Stomach smooth muscle (tissue), 2 donors: ENCODE results near the gene FBXL20.
A peak's percentile ranks its signal among the peaks of the same experiment; 100 is the strongest.
"Not testable (repeated sequence)": the region's sequence is repeated elsewhere in the genome, so short reads cannot be mapped to it uniquely, and the experiment has no call there.

Source experiments
- H3K27ac ChIP-seq: one replicate; pipeline ENCODE4 v1.7.0; 2013; ENCODE audit warnings: mild to moderate bottlenecking, low read length, inconsistent platforms
- H3K27me3 ChIP-seq, 2 donors: one replicate each; pipeline ENCODE4 v1.7.0; 2013; ENCODE audit warnings: low read length in 2 of 2; ENCODE audit not compliant: insufficient read depth in 2 of 2, control insufficient read depth in 1 of 2
- H3K36me3 ChIP-seq, 2 donors: one replicate each; pipeline ENCODE4 v1.7.0; 2013; ENCODE audit warnings: low read length in 2 of 2; ENCODE audit not compliant: control insufficient read depth in 2 of 2, insufficient read depth in 2 of 2
- H3K4me1 ChIP-seq: one replicate; pipeline ENCODE4 v1.7.0; 2013; ENCODE audit warnings: low read length; ENCODE audit not compliant: control insufficient read depth, insufficient read depth
- H3K4me3 ChIP-seq, 2 donors: one replicate each; pipeline ENCODE4 v1.7.0; 2013; ENCODE audit warnings: low read length in 2 of 2
- H3K9ac ChIP-seq, 2 donors: one replicate each; pipeline ENCODE4 v1.7.0; 2013; ENCODE audit warnings: low read length in 2 of 2, mild to moderate bottlenecking in 1 of 2
- H3K9me3 ChIP-seq, 2 donors: one replicate each; pipeline ENCODE4 v1.7.0; 2013; ENCODE audit warnings: low read length in 2 of 2; ENCODE audit not compliant: control insufficient read depth in 2 of 2
- donor health status: healthy.
- donor health status: Pancreatic carcinoma.

The FBXL20 gene

GRCh38 chr17:39252788-39253460 is 148.5 kb downstream of the FBXL20 start:
- H3K4me1 ChIP-seq = no peaks in the 10 kb centered on the region
- H3K9me3 ChIP-seq = no peaks in the 10 kb centered on the region
- H3K9ac ChIP-seq = no peak overlapping the region
- H3K4me3 ChIP-seq = no peak overlapping the region
- peaks cover 16 to 25% of the 10 kb centered on the region in 2 donors for H3K36me3 ChIP-seq
- H3K27me3 ChIP-seq = no peaks in the 10 kb centered on the region
- no peak overlapping the region for H3K27ac ChIP-seq

- Histone ChIP-seq H3K27me3 (no peaks in the 10 kb centered on the region), H3K9ac (no peak overlapping the region), H3K27ac (no peak overlapping the region), H3K36me3 (peaks cover 7 to 20% of the 10 kb centered on the region in 2 donors), H3K9me3 (no peaks in the 10 kb centered on the region), H3K4me3 (no peak overlapping the region), H3K4me1 (no peaks in the 10 kb centered on the region)
These were observed 149.4 kb downstream of the FBXL20 start for GRCh38 chr17:39251997-39252396.

GRCh38 chr17:39250076-39250475 is 151.3 kb downstream of the FBXL20 start:
- H3K4me3 ChIP-seq, H3K4me1 ChIP-seq, H3K9me3 ChIP-seq, H3K9ac ChIP-seq, H3K27ac ChIP-seq, H3K27me3 ChIP-seq: not testable (repeated sequence)
- H3K36me3 ChIP-seq = peaks cover 6 to 18% of the 10 kb centered on the region in 2 donors

- H3K27me3 ChIP-seq = peaks cover 0 to 6% of the 10 kb centered on the region in 2 donors
- H3K4me3 ChIP-seq = no peak overlapping the region
- H3K36me3 ChIP-seq = peaks cover 0 to 3% of the 10 kb centered on the region in 2 donors
- no peak overlapping the region for H3K9ac ChIP-seq
- H3K9me3 ChIP-seq = no peaks in the 10 kb centered on the region
- H3K4me1 ChIP-seq = no peaks in the 10 kb centered on the region
- H3K27ac ChIP-seq = no peak overlapping the region
These were observed 155.2 kb downstream of the FBXL20 start for GRCh38 chr17:39246274-39246673.

- H3K27me3 ChIP-seq = peaks cover 0 to 6% of the 10 kb centered on the region in 2 donors
- H3K9me3 ChIP-seq = no peaks in the 10 kb centered on the region
- peaks cover 0 to 3% of the 10 kb centered on the region in 2 donors for H3K36me3 ChIP-seq
- H3K27ac ChIP-seq = no peak overlapping the region
- no peak overlapping the region for H3K4me3 ChIP-seq
- H3K9ac ChIP-seq = peak overlapping the region in 1 of 2 donors; percentile 36
- H3K4me1 ChIP-seq = no peaks in the 10 kb centered on the region
These were observed 156.5 kb downstream of the FBXL20 start for GRCh38 chr17:39244600-39245570.

GRCh38 chr17:39244016-39244599 is 157.3 kb downstream of the FBXL20 start:
- H3K36me3 ChIP-seq = peaks cover 0 to 3% of the 10 kb centered on the region in 2 donors
- no peaks in the 10 kb centered on the region for H3K4me1 ChIP-seq
- no peak overlapping the region for H3K9ac ChIP-seq
- H3K27me3 ChIP-seq = peaks cover 0 to 12% of the 10 kb centered on the region in 2 donors
- H3K9me3 ChIP-seq = no peaks in the 10 kb centered on the region
- no peak overlapping the region for H3K27ac ChIP-seq
- no peak overlapping the region for H3K4me3 ChIP-seq

- Histone ChIP-seq H3K36me3 (no peaks in the 10 kb centered on the region), H3K27me3 (peaks cover 5 to 19% of the 10 kb centered on the region in 2 donors), H3K4me3 (no peak overlapping the region), H3K27ac (no peak overlapping the region), H3K9ac (no peak overlapping the region), H3K9me3 (no peaks in the 10 kb centered on the region), H3K4me1 (peaks cover 2% of the 10 kb centered on the region)
These were observed 158.3 kb downstream of the FBXL20 start for GRCh38 chr17:39243155-39243554.

GRCh38 chr17:39240631-39241030 is 160.8 kb downstream of the FBXL20 start:
- peaks cover 17 to 24% of the 10 kb centered on the region in 2 donors for H3K27me3 ChIP-seq
- H3K9me3 ChIP-seq = no peaks in the 10 kb centered on the region
- H3K4me3 ChIP-seq = no peak overlapping the region
- H3K36me3 ChIP-seq = no peaks in the 10 kb centered on the region
- H3K27ac ChIP-seq = no peak overlapping the region
- H3K9ac ChIP-seq = no peak overlapping the region
- peaks cover 2% of the 10 kb centered on the region for H3K4me1 ChIP-seq

GRCh38 chr17:39239640-39240314 is 161.6 kb downstream of the FBXL20 start:
- Histone ChIP-seq H3K4me1 (peaks cover 2% of the 10 kb centered on the region), H3K36me3 (no peaks in the 10 kb centered on the region), H3K9ac (no peak overlapping the region), H3K27me3 (peaks cover 19 to 25% of the 10 kb centered on the region in 2 donors), H3K9me3 (no peaks in the 10 kb centered on the region), H3K27ac (no peak overlapping the region), H3K4me3 (no peak overlapping the region)

GRCh38 chr17:39238311-39238972 is 163.0 kb downstream of the FBXL20 start:
- H3K4me3 ChIP-seq = no peak overlapping the region
- H3K4me1 ChIP-seq = peaks cover 2% of the 10 kb centered on the region
- no peak overlapping the region for H3K27ac ChIP-seq
- no peaks in the 10 kb centered on the region for H3K36me3 ChIP-seq
- no peaks in the 10 kb centered on the region for H3K9me3 ChIP-seq
- no peak overlapping the region for H3K9ac ChIP-seq
- peaks cover 19 to 22% of the 10 kb centered on the region in 2 donors for H3K27me3 ChIP-seq
